LoVo (cell line): ENCODE measurements around the gene RFC1.
"Not testable (repeated sequence)": the region's sequence is repeated elsewhere in the genome, so short reads cannot be mapped to it uniquely, and the experiment has no call there.

Experiments used
- DNase-seq: peaks from one replicate; pipeline ENCODE4 v3.0.0-alpha.2; 2016; ENCODE audit warnings: low spot score

RFC1 gene

DNA sequence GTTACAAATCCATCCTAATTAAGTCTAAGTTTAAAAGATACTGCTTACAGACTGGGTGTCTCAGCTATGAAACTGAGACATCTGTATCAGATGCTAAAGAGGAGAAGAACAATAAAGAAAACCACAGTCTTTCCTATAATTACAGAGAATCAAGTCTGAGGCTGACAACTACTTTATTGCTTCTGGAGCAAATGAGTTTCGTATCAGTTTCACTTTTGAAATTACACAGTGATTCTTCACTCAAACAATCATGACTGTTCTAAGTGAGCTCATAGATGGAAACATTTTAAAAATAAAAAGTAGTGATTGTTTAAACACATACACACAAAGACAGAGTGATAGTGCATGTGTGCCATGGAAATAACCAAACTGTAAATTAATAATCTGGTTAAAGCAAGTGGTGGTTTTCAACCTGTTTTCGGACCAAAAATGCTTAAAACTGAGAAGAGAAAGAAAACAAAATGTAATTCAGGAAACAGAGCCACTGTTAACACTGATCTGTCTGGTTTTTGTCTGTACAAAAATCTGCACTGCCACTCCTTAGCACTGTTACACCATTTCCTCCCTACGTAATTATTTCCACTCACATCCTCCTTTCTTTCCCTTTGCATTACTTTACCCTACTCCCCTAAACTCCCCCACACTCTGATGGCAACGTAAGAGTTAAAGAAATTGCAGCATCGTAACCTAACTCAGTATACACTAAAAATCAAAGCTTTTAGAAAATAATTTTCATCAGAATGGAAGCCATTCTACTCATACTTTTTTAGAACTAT is 12.5 kb downstream of the RFC1 start:
- DNase-seq, result peak; percentile 34

DNA sequence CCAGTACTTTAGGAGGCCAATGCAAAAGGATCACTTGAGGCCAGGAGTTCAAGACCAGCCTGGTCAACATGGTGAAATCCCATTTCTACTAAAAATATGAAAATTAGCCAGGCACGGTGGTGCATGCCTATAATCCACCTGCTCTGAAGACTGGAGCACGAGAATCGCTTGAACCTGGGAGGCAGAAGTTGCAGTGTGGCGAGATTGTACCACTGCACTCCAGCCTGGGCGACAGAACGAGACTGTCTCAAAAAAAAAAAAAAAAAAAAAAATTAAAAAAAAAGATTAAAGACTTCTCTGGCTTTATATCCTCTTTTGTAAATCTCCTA is 13.0 kb downstream of the RFC1 start:
- DNase-seq, result not testable (repeated sequence)

DNA sequence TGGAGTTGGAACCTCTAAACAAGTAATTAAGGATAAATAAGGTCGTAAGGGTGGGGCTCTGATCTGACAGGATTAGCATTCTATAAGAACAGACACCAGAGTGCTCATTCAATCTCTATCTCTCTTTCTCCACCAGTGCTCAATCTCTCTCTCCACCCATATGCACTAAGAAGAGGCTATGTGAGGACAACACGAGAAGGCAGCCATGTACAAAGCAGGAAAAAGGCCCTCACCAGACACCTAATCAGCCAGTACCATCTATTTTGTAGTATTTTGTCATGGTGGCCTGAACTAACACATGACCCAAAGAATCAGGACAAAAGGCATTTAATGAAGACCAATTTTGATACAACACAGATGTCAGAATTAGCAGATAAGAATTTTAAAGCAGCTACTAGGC is 16.8 kb downstream of the RFC1 start:
- DNase-seq, result no peak

DNA sequence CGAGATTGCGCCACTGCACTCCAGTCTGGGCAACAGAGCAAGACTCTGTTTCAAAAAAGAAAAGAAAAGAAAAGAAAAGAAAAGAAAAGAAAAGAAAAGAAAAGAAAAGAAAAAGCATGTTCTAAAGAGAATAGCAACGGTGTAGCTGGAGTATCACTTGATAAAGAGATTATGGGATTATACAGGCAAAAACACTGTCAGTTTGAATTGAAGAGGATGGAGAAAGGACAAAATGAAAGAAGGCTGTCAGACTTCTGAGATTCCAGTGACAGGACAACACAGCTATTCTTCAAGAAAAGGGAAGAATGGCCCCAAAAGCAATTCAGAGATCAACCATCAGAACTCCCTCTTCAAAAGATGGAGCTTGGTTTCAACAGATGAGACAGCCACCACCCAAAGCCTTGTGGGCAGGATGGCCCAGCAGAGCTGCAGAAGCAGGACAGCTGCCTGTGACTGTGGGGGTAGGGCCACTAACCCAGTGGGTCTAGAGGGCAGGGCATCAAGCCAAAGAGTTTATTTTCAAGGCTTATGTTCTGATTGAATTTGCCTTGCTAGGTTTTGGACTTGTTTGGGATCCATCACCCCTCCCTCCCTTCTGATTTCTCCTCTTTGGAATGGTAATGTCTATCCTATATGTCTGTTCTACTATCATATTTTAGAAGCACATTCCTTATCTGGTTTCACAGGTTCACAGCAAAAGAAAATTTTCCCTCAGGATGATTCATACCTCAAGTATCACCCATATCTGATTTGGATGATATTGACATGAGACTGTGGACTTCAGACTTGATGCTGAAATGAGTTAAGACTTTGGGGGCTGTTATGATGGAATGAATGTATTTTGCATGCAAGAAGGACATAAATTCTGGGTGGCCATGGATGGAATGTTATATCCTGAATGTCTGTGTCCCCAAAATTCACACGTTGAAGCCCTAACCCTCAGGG is 17.5 kb downstream of the RFC1 start:
- DNase-seq, result no peak

DNA sequence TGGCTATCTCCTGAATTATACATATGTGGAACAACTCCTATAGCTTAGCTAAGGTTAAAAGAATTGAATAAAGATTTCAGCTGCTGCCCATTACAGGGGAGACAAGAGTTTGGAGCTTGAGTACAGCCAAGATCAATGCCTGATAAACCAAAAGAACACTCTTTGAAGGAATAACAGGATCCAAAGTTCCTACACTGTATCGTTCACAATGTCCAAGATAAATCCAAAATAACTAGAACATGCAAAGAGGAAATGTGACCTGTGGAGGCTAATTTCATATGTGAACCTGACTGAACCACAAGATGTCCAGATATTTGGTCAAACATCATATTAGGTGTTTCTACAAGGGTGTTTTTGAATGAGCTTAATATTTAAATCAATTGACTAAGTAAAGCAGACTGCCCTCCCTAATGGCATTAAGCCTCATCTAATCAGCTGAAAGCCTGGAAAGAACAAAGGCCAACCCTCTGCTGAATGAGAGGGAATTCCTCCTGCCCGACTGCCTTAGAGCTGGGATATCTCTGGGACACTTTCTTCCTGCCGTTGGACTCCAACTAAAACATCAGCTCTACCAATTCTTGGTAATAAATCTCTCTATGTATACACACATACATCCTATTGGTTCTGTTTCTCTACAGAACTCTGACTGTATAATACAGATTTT is 19.2 kb downstream of the RFC1 start:
- no peak for DNase-seq

DNA sequence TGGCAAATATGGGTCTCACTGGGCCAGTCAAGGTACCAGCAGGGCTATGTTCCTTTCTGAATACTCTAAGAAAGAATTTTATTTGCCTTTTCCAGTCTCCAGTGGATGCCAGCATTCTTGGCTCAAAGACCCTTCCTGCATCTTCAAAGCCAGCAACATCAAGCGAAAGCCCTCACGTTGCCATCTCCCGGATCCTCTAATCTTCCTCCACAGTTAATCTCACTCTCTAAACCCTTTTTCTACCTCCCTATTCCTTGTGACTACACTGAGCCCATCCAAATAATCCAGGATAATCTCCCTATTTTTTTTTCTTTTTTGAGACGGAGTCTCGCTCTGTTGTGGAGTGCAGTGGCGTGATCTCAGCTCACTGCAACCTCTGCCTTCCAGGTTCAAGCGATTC is 23.4 kb downstream of the RFC1 start:
- DNase-seq, result no peak

DNA sequence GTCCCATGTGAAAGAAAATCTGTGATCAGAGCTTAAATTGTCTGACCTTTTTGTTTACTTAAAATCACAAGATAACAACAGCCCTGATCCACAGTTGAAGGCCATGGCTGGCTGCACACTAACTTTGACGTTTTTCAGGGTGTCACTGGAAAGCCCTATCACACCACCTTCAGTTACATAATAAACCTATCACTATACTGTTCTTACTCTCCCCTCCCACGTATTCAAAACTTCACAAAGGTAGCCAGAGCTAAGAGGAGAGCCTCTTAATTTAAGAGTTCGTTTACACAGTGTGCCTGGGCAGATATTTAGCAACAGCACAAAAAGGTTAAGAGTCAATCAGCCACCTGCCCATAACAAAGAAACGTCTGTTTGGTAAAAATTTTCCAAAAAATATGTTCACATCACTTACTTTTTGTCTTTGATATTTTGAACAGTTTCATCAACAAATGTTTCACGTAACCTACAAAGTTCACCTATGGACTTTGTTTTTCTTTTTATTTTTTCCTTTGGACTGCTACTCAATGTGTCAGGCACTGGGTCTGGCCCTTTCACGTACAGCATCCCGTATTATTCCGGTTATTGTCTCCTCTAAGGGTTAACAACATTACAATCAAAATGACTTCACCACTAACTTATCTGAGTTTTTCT is 25.0 kb downstream of the RFC1 start:
- no peak for DNase-seq

DNA sequence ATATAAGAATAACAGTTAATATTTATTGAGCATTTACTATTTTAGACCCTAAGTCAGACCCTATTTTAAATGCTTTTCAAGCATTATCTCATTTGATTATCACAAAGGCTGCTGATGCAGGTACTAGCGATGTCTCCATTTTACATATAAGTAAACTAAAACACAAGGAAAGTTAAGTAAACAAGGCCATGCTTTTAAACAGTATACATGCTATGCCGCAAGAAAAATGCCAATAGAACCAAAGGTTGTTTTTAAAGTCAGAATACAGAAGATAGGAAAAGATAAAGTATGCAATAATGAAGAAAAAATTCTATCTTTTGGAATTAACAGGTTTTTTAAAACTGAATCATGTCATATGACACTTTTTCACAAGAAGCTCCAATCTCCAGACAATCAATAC is 26.2 kb downstream of the RFC1 start:
- DNase-seq, result no peak

DNA sequence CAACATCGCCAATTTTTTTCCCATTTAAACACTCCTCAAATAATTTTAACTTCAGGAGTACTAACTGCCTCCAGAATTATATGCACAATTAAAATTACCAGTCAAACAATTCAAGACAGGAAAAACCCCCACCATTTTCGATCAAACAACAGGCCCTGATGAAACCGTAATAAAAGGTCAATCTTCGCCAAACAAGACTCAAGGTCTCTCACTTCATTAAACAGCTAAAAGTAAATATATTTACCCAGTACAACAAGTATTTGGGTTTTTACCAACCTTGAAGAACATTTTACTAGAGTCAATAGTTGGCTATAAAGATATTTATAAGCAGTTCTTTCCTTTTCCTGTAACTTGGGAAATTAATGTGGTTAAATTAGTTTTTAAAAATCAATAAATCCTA is 28.3 kb downstream of the RFC1 start:
- DNase-seq, result no peak

DNA sequence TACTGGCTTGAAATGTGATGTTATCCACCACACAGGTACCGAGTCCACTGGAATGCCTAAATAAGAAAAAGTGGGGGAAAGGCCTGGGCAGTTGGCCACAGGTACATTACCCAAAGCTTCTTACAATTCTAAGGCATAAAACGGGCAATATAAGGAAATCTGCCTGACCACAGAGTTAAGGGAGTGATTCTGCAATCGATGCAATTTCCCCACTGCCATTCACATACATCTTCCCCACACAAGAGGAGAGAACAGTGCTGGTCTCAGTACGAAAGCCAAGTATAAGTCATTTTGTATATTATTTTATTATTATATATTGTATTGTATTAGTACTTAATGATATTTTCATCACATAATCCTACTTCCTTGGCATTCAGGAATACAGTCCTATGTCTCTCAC is 30.6 kb downstream of the RFC1 start:
- DNase-seq, result no peak

DNA sequence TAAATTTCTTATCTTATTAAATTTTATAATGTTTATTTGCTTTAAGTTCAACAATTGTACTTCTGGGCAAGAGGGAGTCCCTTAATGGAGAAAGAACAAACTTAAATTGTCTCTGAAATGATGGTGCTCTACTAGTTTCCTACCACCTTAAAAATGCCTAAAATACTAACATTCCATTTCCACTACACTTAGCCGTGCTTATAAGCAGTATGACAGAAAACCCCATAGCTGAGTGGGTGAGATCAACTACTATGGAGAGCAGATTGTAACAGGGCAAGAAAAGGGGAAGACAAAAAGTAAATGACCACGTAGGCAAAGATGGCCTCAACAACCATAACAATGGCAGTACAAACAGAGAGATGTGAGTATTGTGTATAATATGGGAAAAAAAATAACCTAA is 35.0 kb downstream of the RFC1 start:
- DNase-seq, result no peak

DNA sequence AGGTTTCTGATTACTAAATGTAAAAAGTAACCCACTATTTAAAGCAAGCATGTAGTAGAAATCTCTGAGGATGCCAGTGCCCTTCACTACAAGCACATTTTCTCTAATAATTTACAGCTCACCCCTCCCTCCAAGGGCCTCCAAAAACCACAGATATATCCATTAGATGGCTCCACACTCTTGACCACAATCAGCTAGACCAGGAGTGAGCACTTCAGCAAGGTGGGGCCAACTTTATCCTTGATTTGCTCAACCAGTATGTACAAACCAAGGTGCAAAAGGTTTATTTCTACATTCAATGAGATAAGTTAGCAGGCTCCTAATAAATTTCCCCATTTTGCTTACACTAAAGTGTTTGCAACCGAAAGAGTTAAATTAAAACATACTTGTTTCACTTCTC is 35.8 kb downstream of the RFC1 start:
- no peak for DNase-seq

DNA sequence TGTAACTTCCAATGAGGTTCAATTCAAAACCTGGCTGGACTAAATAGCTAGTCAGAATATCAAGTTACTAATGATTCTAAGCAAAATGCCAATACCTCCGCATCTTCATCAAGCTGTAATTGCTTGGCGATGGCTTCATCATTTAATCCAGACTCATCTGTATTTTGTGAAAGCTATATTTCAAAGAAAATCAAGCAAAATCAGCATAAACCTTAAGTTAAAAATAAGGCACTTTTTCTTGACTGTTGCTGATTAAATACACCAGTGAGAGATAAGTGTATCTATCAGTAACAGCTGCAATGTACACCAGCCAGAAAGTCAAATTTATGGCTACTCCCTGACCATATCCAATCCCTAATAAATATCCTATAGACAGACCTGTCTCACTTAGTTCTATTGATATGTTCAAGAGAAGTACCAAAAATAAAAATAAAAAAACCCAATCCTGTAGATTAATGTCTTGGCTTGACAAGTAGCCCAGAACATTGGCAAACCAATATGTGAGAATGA is 39.6 kb downstream of the RFC1 start:
- no peak for DNase-seq

DNA sequence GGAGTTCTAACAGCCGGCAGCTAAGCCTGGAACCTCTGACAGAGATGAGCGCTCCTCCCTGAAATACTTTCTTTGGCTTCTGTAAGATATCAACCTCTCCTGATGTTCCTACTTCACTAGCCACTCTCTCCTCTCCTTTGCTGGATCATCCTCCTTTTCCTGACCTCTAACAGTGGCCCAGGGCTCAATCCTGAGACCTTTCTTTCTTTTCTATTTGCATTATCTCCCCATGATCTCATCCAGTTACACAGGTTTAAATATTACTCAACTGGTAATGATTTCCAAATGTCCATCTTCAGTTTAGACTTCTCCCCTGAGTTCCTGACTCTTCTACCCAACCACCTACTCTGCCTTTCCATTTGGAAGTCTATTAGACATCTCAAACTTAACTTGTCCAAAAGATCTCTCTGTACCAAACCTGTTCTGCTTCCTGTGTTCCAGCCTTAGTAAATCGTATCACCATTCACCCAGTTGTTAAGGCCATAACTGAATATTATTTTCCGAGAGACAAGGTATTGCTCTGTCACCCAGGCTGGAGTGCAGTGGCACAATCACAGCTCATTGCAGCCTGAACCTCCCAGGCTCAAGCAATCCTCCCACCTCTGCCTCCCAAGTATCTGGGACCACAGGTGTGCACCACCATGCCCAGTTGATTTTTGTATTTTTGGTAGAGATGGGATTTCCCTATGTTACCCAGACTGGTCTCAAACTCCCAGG is 41.1 kb downstream of the RFC1 start:
- no peak for DNase-seq

DNA sequence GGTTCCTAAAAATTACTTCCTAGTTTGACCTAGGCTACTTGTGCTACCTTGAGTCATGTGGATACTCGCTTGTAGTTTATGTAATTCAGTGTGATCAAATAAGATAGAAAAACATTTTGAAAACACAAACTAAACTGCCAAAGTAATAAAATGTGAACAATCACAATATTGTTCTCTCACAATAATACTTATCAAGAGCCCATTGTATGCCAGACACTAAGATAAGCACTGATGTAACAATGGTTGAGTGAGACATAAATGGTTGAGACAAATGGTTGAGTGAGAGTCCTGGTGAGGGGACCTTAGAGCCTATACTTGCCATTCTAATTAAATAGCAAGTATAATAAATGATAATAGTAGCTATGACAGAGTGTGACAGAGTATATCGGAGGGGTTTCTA is 41.7 kb downstream of the RFC1 start:
- DNase-seq, result no peak

DNA sequence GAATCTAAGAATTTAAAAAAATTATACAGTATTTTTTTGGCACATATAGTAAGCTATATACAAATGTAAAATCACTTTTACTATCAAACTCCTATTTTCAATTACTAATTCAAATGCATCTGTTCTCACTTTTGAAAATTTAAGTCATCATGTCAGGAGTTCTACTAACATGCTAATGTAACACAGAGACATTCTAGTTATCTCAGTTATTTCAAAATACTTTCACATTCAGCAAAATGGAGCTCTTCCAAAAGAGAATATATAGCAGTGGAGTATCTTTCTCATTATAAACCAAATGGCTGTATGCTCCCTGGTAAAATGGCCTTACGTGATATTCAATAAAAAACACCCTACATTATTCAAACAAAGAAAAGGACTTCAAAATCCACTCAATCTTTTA is 42.3 kb downstream of the RFC1 start:
- DNase-seq, result no peak

DNA sequence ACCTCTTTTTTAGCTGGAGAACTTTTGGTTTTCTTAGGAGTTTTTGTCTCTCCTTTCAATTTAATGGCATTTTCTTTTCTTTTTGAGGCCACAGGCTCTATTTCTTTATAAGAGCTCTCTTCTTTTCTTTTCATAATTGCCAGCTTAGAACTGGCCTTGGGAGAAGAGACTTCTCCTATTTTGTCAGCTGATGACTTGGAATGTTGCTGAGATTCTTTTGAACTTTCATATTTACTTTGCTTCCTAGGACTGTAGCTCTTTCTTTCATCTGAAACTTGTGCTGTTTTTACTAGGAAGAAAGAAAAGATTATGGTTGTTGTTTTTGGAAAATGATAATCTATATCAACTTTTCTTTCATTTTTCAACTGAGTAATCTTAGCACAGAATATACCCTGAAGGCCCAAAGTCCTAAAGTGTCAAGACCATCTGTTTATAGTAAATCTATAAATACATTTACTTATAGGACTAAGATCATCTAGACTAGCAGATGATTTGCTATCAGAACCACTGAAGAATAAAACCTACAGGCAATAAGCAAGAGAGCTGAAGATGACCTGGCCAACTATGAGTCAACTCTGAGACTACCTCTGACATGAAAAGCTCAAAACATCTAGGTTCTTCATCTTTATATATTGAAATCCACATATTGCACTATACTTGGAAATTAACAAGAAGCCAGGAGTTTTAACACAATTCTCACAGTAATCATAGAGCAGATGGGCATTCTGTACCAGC is 45.6 kb downstream of the RFC1 start:
- DNase-seq, result no peak

DNA sequence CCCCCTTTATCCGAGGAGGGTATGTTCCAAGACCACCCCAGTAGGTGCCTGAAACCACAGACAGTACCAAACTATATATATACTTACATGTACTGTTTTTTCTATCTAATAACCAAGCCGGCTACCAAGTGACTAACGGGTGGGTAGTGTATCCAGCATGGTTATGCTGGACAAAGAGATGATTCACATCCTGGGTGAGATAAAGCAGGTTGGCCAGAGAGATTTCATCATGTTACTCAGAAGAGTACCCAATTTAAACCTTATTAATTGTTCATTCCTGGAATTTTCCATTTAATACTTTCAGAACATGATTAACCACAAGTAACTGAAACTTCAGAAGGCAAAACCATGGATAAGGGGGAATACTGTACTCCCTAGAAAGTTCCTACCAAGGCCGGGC is 46.5 kb downstream of the RFC1 start:
- peak; percentile 17 for DNase-seq

DNA sequence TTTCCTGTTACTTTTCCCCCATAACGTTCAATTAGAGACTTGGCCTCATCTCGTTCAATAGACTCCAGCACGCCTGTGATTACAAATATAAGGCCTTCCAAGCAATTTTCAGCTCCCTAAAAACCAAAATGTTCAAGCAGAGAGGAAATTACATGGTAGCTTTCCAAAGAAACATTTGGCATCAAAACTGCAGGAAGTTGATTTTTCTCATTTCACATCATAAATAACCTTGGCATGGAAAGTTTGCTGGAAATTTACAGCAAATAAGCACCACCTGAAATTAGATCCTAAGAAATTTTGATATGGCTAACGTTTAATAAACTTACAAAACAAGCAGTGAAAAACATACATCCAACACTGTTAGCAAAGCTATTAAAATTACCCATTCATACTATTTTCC is 53.3 kb downstream of the RFC1 start:
- no peak for DNase-seq

DNA sequence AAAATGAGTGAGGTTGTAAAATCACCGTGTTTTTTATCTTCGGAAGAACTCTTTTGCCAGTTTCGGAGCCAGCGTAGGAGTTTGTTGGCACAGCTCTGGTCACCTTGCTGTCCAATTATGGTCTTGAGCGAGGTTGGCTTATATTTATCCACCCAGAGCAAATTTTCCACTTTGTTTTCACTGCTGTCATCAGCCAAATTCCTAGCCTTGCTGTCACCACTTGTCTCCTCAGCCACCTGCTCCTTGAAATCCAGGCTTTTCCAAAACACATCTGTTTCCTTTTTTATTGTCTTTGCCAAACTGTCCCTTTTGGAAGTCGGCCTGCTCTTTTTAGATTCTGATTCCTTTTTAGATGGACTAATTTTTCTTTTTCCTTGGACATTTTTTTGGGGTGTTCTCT is 57.6 kb downstream of the RFC1 start:
- DNase-seq, result no peak
